ACHN (cell line): ENCODE measurements around the gene KRT76.
"Not testable (repeated sequence)": the region's sequence is repeated elsewhere in the genome, so short reads cannot be mapped to it uniquely, and the experiment has no call there.

Experiments
- DNase-seq: peaks from one replicate; pipeline ENCODE4 v3.0.0-alpha.2; 2015
- in situ Hi-C: cut with HindIII; loops from 2 replicates; pipeline ENCODE4 v1.10.0; 2017; ENCODE audit warnings: low sequenced_read_pairs, low pct_ligation_motif_present, low pct_unique_long_range_greater_than_20kb

KRT76 gene

DNA sequence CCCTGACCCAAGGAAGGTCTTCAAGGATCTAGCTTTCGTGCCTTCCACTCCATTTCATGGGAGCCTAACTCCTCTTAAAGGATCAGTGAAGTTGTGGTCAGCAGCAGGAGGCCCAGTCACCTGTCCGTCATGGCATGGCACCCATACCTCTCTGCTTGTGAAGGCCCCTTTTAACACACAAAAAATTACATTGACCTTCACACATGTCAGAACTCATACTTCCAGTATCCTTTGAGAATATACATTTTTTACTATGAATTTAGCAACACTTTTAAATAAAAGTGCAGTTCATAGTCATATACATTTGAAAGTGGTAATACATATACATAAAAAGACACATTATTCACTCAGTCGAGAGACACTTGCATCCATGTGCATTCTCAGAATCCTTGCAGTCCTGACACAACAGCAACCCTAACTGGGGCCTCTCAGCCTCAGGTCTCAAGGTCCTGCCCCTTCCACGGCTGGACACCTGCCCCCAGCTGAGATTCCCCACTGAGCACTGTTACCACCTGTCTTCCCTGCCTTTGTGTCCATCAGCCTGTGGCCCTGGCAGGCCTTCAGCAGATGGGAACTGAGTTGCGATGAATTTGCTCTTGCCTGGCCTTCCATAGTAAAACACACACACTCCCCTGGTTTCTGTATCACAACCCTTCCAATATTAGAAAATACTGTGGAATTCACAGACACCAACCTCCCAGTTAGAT is 22.5 kb upstream of the KRT76 start:
- in situ Hi-C loops, result no loop called here
- DNase-seq, result no peak

- in situ Hi-C loops, result no loop called here
- peak; percentile 85 for DNase-seq
Observed at GRCh38 chr12:52798671-52799504, 21.7 kb upstream of the KRT76 start.

- DNase-seq, result peak; percentile 79
- in situ Hi-C loops, result no loop called here
Observed at GRCh38 chr12:52798003-52798670, 21.0 kb upstream of the KRT76 start.

GRCh38 chr12:52797529-52797894 is 20.4 kb upstream of the KRT76 start:
- in situ Hi-C loops, result no loop called here
- no peak for DNase-seq

DNA sequence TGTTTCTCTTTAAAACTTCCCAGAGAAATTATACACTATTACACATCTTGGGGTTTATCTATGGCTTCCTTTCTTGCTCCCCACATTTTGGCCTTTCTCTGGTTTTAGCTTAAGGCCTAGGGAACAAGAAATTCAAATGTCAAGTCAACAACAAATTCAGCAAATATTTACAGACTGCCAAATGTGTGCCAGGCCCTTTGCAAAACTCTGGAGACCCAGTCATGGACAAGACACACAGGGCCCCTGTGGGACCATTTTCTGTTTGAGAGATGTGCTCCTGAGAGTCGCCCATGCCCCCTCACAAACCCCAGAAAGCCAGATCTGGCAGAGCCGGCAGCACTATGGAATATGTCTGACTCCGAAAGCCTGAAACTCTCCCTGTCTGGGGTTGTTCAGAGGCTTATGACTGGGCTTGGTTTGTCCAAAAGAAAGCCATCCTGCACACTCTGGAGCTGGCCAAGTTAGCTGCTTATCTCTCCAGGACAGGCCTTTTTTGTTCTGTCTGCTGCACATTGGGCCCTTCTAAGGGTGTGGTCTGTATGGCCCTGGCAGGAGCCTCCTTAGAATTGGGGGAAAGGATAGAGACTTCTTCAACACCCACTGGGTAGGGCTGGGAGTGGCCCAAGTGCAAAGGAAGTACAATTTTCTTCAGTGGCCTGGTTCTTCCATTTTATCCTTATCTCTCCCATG is 19.8 kb upstream of the KRT76 start:
- DNase-seq, result no peak
- in situ Hi-C loops, result no loop called here

DNA sequence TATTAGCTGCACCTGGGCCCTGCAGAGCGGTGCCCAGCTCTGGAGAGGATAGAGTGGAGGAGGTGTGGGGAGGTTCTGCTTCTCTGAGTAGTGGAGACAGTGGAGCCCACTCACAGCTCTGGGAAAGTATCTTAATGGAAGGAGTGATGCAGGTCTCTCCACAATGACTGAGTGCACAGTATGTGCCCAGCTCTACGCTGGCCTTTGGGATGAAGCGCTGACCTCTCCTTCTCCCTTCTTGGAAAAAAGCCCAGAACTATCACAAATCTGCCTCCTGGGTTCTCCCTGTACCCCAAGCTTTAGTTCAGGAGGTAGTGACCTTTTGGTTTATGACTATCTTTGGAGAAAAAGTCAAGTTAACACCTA is 19.3 kb upstream of the KRT76 start:
- in situ Hi-C loops, result no loop called here
- DNase-seq, result no peak

DNA sequence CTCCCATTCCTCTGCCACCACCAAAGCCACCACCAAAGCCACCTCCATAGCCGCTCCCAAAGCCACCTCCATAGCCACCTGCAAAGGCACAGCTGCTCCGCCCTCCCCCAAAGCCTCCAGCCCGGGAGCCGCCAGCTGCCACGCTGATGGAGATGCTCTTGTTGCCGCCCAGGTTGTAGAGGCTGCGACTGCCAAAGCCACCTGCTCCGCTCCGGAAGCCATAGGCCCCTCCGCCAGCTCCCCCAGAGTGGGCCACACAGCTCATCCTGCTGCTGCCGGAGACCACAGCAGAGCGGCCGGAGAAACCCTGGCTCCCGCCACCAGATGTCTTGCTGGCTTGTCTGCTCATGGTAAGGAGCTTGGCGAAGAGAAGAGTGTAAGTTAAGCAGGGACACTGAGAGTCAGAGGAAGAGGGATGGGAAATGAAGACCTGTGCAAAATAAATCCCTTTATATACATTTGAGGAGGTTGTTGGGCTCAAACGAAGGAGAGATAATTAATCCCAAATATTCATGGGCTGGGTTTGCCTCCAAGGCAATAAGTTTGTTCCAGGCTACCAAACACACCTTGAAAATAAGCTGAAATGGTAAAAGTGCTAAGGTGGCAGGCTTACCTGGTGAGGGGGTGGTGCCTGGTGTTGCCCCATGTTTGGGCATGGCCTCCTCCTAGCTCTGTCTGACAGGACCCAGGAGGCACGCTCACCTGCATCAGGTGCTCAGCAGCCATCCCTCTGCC is 18.7 kb upstream of the KRT76 start, which contains the start of gene KRT3:
TSS of gene KRT3 (minus strand) at position 424 of the 735 bp plus-strand sequence. CDS start at position 349, 75 bp downstream.
- no peak for DNase-seq
- in situ Hi-C loops, result no loop called here

DNA sequence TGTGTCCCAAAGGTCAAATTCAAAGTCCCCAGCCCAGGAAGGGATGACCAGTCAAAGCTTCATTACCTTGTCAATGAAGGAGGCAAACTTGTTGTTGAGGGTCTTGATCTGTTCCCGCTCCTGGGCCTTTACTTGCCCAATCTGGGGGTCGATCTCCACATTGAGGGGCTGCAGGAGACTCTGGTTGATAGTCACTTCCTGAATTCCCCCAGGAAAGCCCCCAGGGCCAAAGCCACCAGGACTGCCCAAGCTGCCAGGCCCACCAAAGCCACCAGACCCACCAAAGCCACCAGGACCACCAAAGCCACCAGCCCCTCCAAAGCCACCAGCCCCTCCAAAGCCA is 18.2 kb upstream of the KRT76 start:
- DNase-seq, in situ Hi-C loops: not testable (repeated sequence)

GRCh38 chr12:52794479-52795331 is 17.6 kb upstream of the KRT76 start:
- in situ Hi-C loops, result no loop called here
- peak; percentile 12 for DNase-seq

- in situ Hi-C loops, result no loop called here
- DNase-seq, result no peak
Observed at GRCh38 chr12:52792185-52793029, 15.3 kb upstream of the KRT76 start.

DNA sequence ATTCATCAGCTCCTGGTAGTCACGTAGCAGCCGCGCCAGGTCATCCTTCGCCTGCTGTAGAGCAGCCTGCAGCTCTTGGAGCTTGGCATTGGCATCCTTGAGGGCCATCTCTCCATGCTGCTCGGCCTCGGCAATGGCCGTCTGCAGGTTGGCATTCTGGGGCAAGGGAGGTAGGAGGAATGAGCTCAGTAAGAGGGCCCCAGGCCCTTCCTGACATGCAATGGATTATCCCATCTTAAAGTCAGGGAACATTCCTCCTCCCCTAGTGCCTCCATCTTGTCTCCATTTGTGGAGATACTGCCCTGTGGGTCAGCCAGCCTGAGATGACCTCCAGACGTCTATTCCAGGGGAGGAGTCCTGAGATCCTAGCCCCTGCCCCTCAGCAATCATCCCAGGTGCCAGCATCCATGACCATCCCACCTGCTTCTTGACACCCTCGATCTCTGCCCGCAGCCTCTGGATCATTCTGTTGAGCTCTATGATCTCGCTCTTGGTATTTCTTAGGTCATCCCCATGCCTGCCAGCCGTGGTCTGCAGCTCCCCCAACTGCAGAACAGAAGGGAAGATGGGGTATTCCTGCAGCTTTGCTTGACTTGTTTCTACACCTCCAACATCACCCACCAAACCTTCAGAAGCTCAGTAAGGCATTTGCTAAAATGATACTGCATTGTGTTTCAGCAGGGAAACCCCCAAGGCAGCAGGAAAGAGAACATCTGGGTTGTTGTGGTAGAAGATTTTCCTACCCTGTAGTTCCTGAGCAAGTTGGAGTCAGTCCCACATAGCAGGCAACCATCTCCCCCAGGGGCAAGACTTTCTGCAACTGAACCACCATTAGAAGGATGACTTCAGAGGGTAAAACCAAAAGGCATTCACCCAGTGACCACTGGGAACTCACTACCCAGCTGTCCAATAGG is 14.4 kb upstream of the KRT76 start:
- in situ Hi-C loops, result no loop called here

DNA sequence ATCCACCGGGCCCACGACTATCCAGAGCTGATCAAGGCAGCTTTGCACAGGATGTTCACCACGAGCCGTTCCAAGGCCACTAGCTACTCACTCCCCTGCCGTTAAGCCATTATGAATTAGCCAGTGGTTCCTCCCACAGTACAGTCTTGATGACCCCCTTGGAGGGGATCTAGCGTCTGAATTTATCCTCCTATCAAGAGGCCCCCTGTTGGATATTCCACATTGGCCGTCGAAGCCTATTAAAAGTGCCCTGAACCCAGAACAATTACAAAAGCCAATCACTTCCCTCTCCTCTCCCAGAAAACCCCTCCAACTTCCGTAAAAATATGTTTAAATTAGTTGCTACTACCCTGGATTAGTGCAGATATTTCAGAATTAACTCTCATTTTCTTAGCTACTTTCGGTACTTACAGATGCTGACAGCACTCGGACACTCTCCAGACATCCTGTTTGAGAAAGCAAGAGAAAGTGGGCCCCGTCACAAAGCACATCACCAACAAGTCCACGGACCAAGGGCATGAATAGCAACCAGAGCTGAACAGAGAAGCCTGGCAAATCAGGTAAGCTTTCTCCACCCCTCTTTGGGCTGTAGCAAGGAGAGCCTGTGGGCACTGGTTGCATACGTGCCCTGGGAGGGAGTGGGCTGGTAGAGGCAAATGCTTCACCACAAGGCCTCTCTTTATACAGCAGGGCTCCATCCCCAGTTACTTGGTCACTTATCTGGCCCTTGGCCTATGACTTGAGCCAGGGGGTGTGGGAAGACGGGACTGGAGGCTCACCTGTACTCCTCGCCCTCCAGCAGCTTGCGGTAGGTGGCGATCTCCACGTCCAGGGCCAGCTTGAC is 13.5 kb upstream of the KRT76 start:
- in situ Hi-C loops, result no loop called here
- DNase-seq, result no peak

More for the DNA sequence above, 14.4 kb upstream of the KRT76 start:
- DNase-seq, result no peak

GRCh38 chr12:52789637-52790426 is 12.7 kb upstream of the KRT76 start:
- no peak for DNase-seq
- in situ Hi-C loops, result no loop called here

GRCh38 chr12:52788876-52789636 is 11.9 kb upstream of the KRT76 start:
- in situ Hi-C loops, result no loop called here
- DNase-seq, result no peak
